ENCODE measurements around the gene SEMA3A. TPM values are rescaled to one million over a fixed set of nuclear protein-coding genes. Genes with fewer than 3 reads are reported as not detected.

The SEMA3A gene
- total RNA-seq, 1 donor from 2014 or later, result 1.00 TPM

GRCh38 chr7:83908526-83908925 is 286.1 kb downstream of the SEMA3A start:
- no peak for DNase-seq (ENCODE audit: low spot score)
- intact Hi-C loops (cut with DNase I), result no loop called here

Measured in cardiac septum (tissue), 1 donor.